ENCODE results near the gene SCG5. TPM values are rescaled to one million over a fixed set of nuclear protein-coding genes. Genes with fewer than 3 reads are reported as not detected.
"Not testable (repeated sequence)": the region's sequence is repeated elsewhere in the genome, so short reads cannot be mapped to it uniquely, and the experiment has no call there.

SCG5 gene, protein sequence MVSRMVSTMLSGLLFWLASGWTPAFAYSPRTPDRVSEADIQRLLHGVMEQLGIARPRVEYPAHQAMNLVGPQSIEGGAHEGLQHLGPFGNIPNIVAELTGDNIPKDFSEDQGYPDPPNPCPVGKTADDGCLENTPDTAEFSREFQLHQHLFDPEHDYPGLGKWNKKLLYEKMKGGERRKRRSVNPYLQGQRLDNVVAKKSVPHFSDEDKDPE
- 1 to 10 TPM; 3.1 to 3.8 TPM for total RNA-seq

DNA sequence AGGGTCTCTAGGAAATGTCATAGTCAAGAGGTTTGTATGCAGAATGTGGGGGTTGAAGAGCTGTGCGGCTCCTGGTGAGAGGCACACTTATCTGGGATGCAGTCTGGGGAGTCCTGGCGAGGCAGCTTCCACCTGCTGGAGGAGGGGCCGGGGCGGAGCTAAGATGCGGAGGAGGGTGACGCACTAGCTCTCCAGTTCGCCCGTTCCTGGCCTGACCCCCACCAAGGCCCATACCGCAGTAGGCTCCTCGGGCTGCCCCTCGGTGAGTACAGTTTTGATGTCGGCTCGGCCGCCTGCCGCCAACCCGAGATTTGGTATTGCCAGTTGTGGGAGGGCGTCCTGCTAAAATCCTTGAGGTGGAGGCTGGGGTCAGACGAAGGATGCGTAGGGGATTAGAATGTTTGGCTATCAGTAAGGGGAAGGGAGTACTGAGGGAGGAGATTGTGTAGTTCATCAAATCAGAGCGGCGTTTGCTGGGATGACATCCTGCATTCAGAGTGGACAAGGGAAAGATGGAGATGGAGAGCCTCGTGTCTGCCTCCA, at the start of gene SCG5:
Gene SCG5, plus strand, starts transcription at position 194 of the 543 bp plus-strand sequence. CDS start 1,883 bp downstream, outside the sequence.
- Mint-ChIP-seq H3K27me3 (no peaks in the 10 kb centered on the region), H3K36me3 (ENCODE audit: low read depth) (peaks cover 53% of the 10 kb centered on the region), H3K4me3 (no peak within 1 kb of the TSS), H3K27ac (no peak within 1 kb of the TSS), H3K9me3 (no peaks in the 10 kb centered on the region), H3K4me1 (peaks cover 3% of the 10 kb centered on the region)
- ChIA-PET CTCF (interaction anchor here (1.0 kb wide), 1 partner anchor 11 kb away, joined by 4 read pairs; no protein-coding TSS in a partner anchor), POLR2A (interaction anchor here (1.4 kb wide), 1 partner anchor 9 kb away, joined by 5 read pairs; no protein-coding TSS in a partner anchor)
- no peak for DNase-seq

DNA sequence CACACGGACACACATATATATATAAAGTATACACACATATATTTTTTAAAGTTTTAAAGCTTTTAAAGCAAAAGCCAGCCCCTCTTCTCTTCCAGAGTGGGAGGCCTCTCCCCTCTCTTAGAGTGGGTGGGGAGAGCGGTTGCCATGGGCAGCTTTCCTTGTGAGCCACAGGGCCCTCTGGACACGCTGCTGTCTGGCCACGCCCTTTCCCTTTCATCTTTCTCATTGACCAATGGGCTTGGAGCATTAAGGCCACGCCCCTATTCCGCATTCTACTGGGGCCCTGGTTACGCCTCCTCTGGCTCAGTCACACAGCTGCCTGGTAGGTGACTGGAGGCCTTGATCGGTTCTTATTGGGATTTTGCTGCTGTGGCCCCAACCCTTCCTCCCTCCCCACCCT, 48.4 kb upstream of the SCG5 start, which contains the start of gene GOLGA8N:
Gene GOLGA8N, plus strand, starts transcription at position 306 of the 400 bp plus-strand sequence.
- H3K9me3 Mint-ChIP-seq; CTCF ChIA-PET; POLR2A ChIA-PET; H3K4me1 Mint-ChIP-seq; H3K4me3 Mint-ChIP-seq; H3K36me3 Mint-ChIP-seq (ENCODE audit: low read depth); H3K27ac Mint-ChIP-seq; DNase-seq; H3K27me3 Mint-ChIP-seq: not testable (repeated sequence)

DNA sequence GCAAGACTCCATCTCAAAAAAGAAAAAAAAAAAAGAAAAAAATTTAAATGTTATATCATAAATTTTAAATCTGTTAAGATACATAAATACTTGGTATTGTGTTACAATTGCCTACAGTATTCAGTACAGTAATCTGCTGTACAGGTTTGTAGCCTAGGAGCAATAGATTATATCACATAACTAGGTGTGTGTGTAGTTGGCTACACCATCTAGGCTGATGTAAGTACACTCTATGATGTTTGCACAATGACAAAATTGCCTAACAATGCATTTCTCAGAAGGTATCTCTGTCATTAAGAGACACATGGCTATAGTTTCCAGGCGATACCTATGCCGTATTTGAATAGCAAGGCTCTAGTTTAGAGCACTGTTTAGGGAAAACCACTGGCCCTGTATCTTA, 32.0 kb upstream of the SCG5 start:
- H3K9me3 Mint-ChIP-seq; H3K27ac Mint-ChIP-seq; H3K4me3 Mint-ChIP-seq; H3K4me1 Mint-ChIP-seq; H3K36me3 Mint-ChIP-seq (ENCODE audit: low read depth); POLR2A ChIA-PET; H3K27me3 Mint-ChIP-seq; CTCF ChIA-PET; DNase-seq: not testable (repeated sequence)

DNA sequence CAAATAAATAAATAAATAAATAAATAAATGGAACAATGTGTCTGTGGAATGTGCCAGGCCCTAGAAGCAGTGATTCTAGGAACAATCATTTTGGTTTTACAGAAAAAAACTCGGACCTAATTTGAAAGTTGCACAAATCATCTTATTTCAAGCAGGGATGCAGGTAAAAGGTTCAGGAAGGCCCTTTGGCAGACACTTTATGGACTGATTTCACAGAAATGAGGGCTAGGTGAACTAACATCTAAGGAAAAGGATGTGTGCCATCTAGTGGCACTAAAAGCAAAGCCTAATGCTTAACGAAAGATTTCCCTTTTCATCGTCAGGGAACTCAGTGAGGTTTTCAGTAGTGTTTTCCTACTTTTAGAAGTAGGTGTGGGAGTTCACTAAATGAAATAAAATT, 30.8 kb upstream of the SCG5 start:
- H3K9me3 Mint-ChIP-seq; H3K4me1 Mint-ChIP-seq; DNase-seq; CTCF ChIA-PET; H3K27me3 Mint-ChIP-seq; H3K27ac Mint-ChIP-seq; H3K4me3 Mint-ChIP-seq; POLR2A ChIA-PET; H3K36me3 Mint-ChIP-seq (ENCODE audit: low read depth): not testable (repeated sequence)

DNA sequence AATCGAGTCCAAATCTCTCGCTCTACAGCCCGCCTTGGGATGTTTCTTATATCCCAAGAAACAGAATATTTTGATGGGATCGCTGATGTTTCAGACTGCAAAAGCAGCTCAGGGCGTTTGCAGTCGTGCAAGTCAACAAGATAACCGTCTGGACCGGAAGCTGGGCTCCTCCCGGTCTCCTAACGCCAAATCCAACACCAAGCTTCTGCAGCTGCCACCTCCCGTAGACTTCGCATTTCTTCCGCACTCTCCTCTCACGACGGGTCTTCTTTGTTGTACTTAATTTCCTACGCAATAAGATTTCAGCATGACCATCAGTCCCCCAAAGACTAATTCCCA, 26.8 kb upstream of the SCG5 start:
- H3K9me3 Mint-ChIP-seq, H3K27me3 Mint-ChIP-seq, CTCF ChIA-PET, DNase-seq: not testable (repeated sequence)
- POLR2A ChIA-PET, result interaction anchor here (0.6 kb wide), 1 partner anchor 1989 kb away, joined by 4 read pairs; the partner anchor contains the start of gene ARHGAP11B
- Mint-ChIP-seq H3K27ac (peak overlapping the region; percentile 98), H3K4me3 (peak overlapping the region; percentile 93), H3K4me1 (peaks cover 19% of the 10 kb centered on the region), H3K36me3 (ENCODE audit: low read depth) (peaks cover 23% of the 10 kb centered on the region)

DNA sequence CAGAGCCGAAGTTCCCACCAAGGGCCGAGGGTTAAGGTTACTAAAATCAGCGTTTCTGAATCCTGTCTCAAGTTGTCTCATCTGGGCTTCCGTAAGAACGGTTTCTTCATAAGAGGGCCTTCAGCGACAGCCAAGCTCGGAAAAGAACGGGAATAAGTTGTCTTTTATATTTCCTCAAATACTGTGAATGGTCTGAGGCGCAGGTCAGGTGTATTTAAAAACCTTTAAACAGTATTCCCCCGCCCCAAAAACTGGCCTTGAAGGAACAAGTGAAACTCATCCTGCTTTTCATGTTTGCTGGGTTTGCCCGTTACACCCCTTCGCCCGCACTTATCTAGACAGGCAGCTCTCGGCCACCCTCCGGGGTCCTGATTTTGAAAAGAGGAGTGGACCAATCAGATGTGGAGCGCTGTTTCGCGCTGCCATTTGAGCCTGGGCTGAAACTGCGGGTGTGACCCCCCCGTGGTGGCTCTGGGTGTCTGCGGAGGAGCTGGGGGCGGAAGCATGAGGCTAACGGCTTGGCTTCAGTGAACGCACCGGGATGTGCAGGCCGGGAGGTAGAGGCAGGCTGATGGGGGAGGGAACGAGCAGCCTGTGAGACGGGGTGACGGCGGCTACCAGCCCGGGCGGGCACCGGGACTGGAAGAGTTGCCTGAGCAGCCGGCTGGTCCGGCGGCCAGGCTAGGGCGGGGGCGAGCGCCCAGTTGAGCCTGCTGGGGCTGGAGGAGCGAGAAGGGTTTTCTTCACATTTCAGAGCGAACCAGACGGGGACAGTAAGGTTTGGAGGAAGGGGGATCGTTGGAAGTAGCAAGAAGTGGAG, 26.2 kb upstream of the SCG5 start, which contains the start of gene ARHGAP11A:
Gene ARHGAP11A, plus strand, starts transcription at position 454 of the 820 bp plus-strand sequence. CDS start 708 bp downstream, outside the sequence.
- H3K9me3 Mint-ChIP-seq, H3K27me3 Mint-ChIP-seq, CTCF ChIA-PET: not testable (repeated sequence)
- DNase-seq, result peak; percentile 92
- peak within 1 kb of the TSS; percentile 98 for H3K27ac Mint-ChIP-seq
- POLR2A ChIA-PET, result interaction anchor here (0.6 kb wide), 1 partner anchor 1989 kb away, joined by 4 read pairs; the partner anchor contains the start of gene ARHGAP11B
- peaks cover 23% of the 10 kb centered on the region for H3K36me3 Mint-ChIP-seq (ENCODE audit: low read depth)
- H3K4me3 Mint-ChIP-seq, result peak within 1 kb of the TSS; percentile 93
- H3K4me1 Mint-ChIP-seq, result peaks cover 19% of the 10 kb centered on the region

DNA sequence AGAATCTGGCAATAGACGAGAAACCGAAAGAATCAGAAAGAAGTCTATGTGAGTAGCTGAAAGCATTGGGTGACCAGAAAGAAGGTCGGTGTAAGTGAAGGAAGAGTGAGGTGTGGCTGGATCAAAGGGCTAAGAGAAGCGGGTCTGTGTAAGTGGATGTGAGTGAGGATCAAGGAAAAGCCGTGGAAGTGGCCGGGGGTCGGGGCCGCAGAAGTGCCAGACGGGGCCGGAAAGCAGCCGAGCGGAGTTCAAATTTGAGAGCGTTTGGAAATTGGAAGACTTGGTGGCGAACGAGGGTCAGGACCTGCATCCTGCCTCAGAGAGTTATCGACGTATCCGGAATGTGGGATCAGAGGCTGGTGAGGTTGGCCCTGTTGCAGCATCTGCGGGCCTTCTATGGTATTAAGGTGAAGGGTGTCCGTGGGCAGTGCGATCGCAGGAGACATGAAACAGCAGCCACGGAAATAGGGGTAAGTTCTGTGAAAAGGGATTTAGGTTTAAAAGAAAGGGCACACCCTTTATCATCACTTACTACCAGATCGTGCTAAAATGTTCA, 25.6 kb upstream of the SCG5 start:
- DNase-seq, result peak; percentile 41
- Mint-ChIP-seq H3K4me1 (peaks cover 16% of the 10 kb centered on the region), H3K4me3 (peak overlapping the region; percentile 93), H3K36me3 (ENCODE audit: low read depth) (peaks cover 23% of the 10 kb centered on the region), H3K27ac (peak overlapping the region; percentile 98)
- H3K9me3 Mint-ChIP-seq, H3K27me3 Mint-ChIP-seq, POLR2A ChIA-PET, CTCF ChIA-PET: not testable (repeated sequence)

DNA sequence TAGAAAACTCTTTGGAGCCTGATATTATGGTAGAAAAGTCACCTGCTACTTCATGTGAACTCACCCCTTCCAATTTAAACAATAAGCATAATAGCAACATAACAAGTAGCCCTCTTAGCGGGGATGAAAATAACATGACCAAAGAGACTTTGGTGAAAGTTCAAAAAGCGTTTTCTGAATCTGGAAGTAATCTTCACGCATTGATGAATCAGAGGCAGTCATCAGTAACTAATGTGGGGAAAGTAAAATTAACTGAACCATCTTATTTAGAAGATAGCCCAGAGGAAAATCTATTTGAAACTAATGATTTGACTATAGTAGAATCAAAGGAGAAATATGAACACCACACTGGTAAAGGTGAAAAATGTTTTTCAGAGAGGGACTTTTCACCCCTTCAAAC, 5.1 kb upstream of the SCG5 start:
- Mint-ChIP-seq H3K27ac (no peak overlapping the region), H3K27me3 (no peaks in the 10 kb centered on the region), H3K4me1 (no peaks in the 10 kb centered on the region), H3K36me3 (ENCODE audit: low read depth) (peaks cover 68% of the 10 kb centered on the region), H3K9me3 (no peaks in the 10 kb centered on the region), H3K4me3 (no peak overlapping the region)
- ChIA-PET CTCF (interaction anchor here (0.6 kb wide), 1 partner anchor 59 kb away, joined by 3 read pairs; no protein-coding TSS in a partner anchor), POLR2A (no interaction called here)
- DNase-seq, result no peak

DNA sequence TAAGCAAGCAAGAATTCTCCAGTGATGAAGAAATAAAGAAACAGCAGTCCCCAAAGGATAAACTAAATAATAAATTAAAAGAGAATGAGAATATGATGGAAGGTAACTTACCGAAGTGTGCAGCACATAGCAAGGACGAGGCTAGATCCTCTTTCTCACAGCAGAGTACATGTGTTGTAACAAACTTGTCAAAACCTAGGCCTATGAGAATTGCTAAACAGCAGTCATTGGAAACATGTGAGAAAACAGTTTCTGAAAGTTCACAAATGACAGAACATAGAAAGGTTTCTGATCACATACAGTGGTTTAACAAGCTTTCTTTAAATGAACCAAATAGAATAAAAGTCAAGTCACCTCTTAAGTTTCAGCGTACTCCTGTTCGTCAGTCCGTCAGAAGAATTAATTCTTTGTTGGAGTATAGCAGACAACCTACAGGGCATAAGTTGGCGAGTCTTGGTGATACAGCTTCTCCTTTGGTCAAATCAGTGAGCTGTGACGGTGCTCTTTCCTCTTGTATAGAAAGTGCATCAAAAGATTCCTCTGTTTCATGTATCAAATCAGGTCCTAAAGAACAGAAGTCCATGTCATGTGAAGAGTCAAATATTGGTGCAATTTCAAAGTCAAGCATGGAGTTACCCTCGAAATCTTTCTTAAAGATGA, 4.5 kb upstream of the SCG5 start:
- H3K4me1 Mint-ChIP-seq, result no peaks in the 10 kb centered on the region
- H3K36me3 Mint-ChIP-seq (ENCODE audit: low read depth), result peaks cover 70% of the 10 kb centered on the region
- CTCF ChIA-PET, result interaction anchor here (0.6 to 1.2 kb wide), 2 partner anchors 12 to 58 kb away, joined by 3 to 4 read pairs; no protein-coding TSS in a partner anchor
- DNase-seq, result no peak
- no peaks in the 10 kb centered on the region for H3K9me3 Mint-ChIP-seq
- no peak overlapping the region for H3K4me3 Mint-ChIP-seq
- POLR2A ChIA-PET, result no interaction called here
- no peak overlapping the region for H3K27ac Mint-ChIP-seq
- no peaks in the 10 kb centered on the region for H3K27me3 Mint-ChIP-seq

DNA sequence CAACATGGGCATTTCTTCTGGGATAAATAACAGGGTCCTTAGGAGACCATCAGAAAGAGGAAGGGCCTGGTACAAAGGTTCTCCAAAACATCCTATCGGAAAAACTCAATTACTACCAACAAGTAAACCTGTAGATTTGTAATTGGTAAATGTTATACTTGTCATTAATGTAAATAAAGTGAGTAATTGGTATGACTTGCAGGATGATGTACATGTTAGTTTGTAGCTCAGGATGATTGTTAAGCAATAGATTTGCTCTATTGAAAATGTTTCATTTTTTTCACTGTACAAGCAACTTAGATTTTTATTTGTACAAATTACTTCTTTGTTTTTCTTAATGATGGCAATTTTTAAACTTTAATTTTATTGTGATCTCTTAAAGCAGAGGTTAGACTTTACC, 3.8 kb upstream of the SCG5 start:
- H3K27ac Mint-ChIP-seq, result no peak overlapping the region
- H3K36me3 Mint-ChIP-seq (ENCODE audit: low read depth), result peaks cover 70% of the 10 kb centered on the region
- POLR2A ChIA-PET, result no interaction called here
- CTCF ChIA-PET, result interaction anchor here (1.2 kb wide), 1 partner anchor 11 kb away, joined by 4 read pairs; no protein-coding TSS in a partner anchor
- H3K9me3 Mint-ChIP-seq, result no peaks in the 10 kb centered on the region
- H3K27me3 Mint-ChIP-seq, result no peaks in the 10 kb centered on the region
- H3K4me3 Mint-ChIP-seq, result no peak overlapping the region
- DNase-seq, result no peak
- H3K4me1 Mint-ChIP-seq, result no peaks in the 10 kb centered on the region

DNA sequence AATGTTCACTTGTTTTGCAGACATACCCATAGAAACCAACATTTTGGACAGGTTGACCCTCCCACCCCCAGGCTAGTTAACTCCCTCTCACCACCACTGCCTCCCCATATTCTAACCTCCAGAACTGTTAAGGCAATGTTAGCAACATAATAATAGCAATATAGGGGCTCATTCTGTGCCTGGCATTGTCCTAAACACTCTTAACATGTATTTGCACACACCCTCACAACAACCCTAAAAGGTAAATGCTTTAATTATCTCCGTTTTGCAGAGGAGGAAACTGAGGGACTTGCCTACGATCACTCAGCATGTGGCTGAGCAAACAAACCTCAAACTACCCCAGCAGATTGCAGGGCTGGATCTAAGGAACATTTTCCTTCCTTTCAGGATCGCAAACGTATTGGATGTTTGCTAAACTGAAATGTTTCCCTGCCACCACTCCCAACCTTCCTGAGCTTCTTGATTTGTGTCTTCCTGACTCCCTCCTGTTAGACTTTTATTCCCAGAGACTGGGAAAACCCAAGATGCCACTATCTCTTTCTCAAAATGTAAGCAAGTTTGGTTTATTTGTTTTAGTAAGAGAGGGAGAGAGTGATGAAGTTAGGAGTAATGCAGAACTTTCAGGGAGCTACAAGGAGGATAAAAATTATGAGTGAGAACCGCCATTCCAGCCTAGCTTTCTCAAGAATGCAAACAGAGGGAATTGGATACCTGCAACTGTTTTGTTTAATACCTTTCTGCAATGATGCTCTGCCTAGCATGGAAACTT, 1.3 kb downstream of the SCG5 start:
- no peaks in the 10 kb centered on the region for H3K9me3 Mint-ChIP-seq
- no peak overlapping the region for H3K4me3 Mint-ChIP-seq
- CTCF ChIA-PET, result interaction anchor here (1.5 kb wide), 1 partner anchor 8 kb away, joined by 3 read pairs; no protein-coding TSS in a partner anchor
- H3K36me3 Mint-ChIP-seq (ENCODE audit: low read depth), result peaks cover 46% of the 10 kb centered on the region
- H3K27ac Mint-ChIP-seq, result no peak overlapping the region
- POLR2A ChIA-PET, result interaction anchor here (2.3 kb wide), 1 partner anchor 8 kb away, joined by 7 read pairs; no protein-coding TSS in a partner anchor
- H3K4me1 Mint-ChIP-seq, result peaks cover 3% of the 10 kb centered on the region
- no peaks in the 10 kb centered on the region for H3K27me3 Mint-ChIP-seq
- DNase-seq, result no peak

DNA sequence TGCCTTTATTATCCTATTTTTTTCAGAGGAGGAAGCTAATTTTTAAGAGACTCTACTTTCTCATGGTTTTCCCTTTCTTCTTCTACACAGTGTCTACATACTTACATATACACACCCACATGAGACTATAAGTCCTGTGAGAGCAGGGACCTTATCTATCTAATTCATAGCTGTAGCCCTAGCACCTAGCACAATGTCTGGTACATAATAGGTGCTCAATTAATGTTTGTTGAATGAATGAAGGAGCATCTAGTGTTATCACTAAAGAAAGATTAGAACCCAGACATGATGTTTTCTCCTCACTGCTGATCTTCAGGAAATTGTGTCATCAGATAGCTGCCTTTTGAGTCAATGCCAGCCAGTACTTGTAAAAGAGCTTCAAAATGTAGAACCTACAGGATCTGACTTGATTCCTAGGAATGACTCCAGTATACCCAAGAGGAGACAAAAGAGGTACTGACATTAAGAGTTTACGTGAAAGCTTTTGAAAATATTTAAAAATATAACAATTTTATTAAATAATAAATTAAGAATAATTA, 2.5 kb downstream of the SCG5 start:
- DNase-seq, result no peak
- H3K4me1 Mint-ChIP-seq, result peaks cover 3% of the 10 kb centered on the region
- H3K9me3 Mint-ChIP-seq, result no peaks in the 10 kb centered on the region
- ChIA-PET CTCF (interaction anchor here (0.6 kb wide), 1 partner anchor 638 kb away, joined by 3 read pairs; no protein-coding TSS in a partner anchor), POLR2A (interaction anchor here (2.3 kb wide), 1 partner anchor 9 kb away, joined by 7 read pairs; no protein-coding TSS in a partner anchor)
- peaks cover 48% of the 10 kb centered on the region for H3K36me3 Mint-ChIP-seq (ENCODE audit: low read depth)
- no peak overlapping the region for H3K27ac Mint-ChIP-seq
- H3K27me3 Mint-ChIP-seq, result no peaks in the 10 kb centered on the region
- no peak overlapping the region for H3K4me3 Mint-ChIP-seq
